Progenitor cell of endocrine pancreas (in vitro differentiated cells): Measurements from ENCODE around the gene RSPH1. TPM values are rescaled to one million over a fixed set of nuclear protein-coding genes. Genes with fewer than 3 reads are reported as not detected.
"Not testable (repeated sequence)": the region's sequence is repeated elsewhere in the genome, so short reads cannot be mapped to it uniquely, and the experiment has no call there.

Source experiments
- DNase-seq: peaks from one replicate; pipeline ENCODE4 v3.0.0; 2021; ENCODE audit warnings: low spot score; ENCODE audit not compliant: unreplicated experiment
- H3K27ac Mint-ChIP-seq: 2 replicates; pipeline ENCODE4 v1.8.0; 2021; ENCODE audit warnings: mild to moderate bottlenecking, moderate library complexity, mixed read lengths
- H3K27me3 Mint-ChIP-seq: 2 replicates; pipeline ENCODE4 v1.8.0; 2021; ENCODE audit warnings: mixed read lengths
- H3K36me3 Mint-ChIP-seq: 2 replicates; pipeline ENCODE4 v1.8.0; 2022; ENCODE audit warnings: mixed read lengths; ENCODE audit not compliant: insufficient read depth
- H3K4me1 Mint-ChIP-seq: 2 replicates; pipeline ENCODE4 v1.8.0; 2021; ENCODE audit warnings: low read depth, mixed read lengths
- H3K4me3 Mint-ChIP-seq: 2 replicates; pipeline ENCODE4 v1.8.0; 2021; ENCODE audit warnings: low read depth, mild to moderate bottlenecking, moderate library complexity, mixed read lengths
- H3K9me3 Mint-ChIP-seq: 2 replicates; pipeline ENCODE4 v1.8.0; 2021; ENCODE audit warnings: low read depth, mixed read lengths
- total RNA-seq: library from RNA; stranded (reverse); gene quantifications from 2 replicates; pipeline ENCODE4 v1.2.1, GENCODE V29; 2021
- TF ChIP-seq, protein P1 (sequence below): fragments of 200-600 bp; sonication (generic); IDR thresholded peaks from one replicate; pipeline ENCODE4 v1.5.0; 2021; ENCODE audit warnings: antibody characterized with exemption, mild to moderate bottlenecking; ENCODE audit not compliant: unreplicated experiment

RSPH1 gene
- total RNA-seq, 1 donor from 2014 or later = 7.1 TPM

DNA sequence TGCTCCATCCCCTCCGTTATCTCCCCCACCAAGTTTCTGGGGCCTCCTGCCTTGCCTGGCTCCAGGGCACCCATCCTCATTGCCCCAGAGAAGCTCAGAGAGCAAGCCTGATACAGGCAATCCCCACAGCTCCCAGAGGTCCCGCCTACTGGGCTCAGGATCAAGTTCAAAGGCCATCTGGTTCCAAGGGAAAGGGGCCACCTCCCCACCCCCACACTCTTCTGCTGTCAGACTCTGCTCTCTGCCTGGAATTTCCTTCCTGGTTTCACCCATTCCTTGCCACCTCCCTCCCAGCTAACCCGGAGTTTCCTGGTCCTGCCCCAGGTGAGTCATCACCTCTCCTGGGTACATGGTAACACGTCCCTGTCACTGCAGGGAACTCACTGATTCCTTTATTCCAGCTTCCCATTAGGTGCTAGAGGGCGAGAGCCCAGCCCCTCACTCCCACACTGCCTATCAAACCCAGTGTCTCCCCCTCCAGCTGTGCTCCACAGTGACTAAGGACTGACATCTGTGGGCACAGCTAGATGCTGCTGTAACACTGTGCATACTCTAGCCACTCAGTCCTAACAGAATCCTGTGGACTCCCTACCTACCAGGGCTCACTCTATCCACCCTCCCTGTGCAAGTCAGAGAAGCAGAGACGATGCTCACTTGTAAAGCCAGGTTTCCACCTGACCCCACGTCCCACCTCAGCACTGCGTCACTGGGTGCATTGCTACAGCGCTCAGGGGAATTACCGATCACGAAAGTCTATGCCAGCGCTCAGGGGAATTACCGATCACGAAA is 21.8 kb downstream of the RSPH1 start:
- DNase-seq = no peak
- Mint-ChIP-seq H3K9me3 (no peaks in the 10 kb centered on the region), H3K27ac (peak overlapping the region; percentile 55)

DNA sequence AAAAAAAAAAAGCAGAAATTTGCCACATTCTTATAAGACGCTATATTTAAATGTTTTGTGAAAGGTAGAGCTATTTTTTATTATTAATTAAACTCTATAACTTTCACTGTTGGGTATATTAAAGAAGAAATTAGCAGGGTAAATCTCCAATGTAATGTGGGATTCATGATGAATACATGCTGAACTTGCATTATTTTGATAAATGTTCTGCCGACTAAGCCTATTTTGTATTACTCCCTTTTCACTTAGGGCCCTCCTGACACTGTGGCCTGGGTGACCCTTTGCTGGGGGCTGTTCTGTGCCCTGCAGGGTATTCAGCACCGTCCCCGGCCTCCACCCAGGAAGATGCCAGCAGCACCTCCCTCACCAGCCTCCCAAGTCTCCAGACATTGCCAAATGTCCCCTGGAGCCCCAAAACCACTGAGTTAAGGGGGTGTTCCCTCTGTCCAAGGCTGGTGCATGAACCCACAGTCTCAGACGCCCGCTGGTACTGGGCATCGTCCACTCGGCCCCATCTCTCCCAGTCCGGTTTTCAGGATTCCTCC is 22.5 kb downstream of the RSPH1 start:
- H3K4me1 Mint-ChIP-seq = peaks cover 9% of the 10 kb centered on the region
- DNase-seq = no peak
- no peak overlapping the region for H3K27ac Mint-ChIP-seq
- H3K27me3 Mint-ChIP-seq = no peaks in the 10 kb centered on the region
- TF ChIP-seq, protein P1, sequence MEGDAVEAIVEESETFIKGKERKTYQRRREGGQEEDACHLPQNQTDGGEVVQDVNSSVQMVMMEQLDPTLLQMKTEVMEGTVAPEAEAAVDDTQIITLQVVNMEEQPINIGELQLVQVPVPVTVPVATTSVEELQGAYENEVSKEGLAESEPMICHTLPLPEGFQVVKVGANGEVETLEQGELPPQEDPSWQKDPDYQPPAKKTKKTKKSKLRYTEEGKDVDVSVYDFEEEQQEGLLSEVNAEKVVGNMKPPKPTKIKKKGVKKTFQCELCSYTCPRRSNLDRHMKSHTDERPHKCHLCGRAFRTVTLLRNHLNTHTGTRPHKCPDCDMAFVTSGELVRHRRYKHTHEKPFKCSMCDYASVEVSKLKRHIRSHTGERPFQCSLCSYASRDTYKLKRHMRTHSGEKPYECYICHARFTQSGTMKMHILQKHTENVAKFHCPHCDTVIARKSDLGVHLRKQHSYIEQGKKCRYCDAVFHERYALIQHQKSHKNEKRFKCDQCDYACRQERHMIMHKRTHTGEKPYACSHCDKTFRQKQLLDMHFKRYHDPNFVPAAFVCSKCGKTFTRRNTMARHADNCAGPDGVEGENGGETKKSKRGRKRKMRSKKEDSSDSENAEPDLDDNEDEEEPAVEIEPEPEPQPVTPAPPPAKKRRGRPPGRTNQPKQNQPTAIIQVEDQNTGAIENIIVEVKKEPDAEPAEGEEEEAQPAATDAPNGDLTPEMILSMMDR = no peak
- H3K4me3 Mint-ChIP-seq = no peak overlapping the region
- no peaks in the 10 kb centered on the region for H3K9me3 Mint-ChIP-seq
- no peaks in the 10 kb centered on the region for H3K36me3 Mint-ChIP-seq

More for the DNA sequence above, 21.8 kb downstream of the RSPH1 start:
- Mint-ChIP-seq H3K36me3 (no peaks in the 10 kb centered on the region), H3K27me3 (no peaks in the 10 kb centered on the region), H3K4me3 (no peak overlapping the region), H3K4me1 (peaks cover 9% of the 10 kb centered on the region)
- TF ChIP-seq, protein P1 = no peak

DNA sequence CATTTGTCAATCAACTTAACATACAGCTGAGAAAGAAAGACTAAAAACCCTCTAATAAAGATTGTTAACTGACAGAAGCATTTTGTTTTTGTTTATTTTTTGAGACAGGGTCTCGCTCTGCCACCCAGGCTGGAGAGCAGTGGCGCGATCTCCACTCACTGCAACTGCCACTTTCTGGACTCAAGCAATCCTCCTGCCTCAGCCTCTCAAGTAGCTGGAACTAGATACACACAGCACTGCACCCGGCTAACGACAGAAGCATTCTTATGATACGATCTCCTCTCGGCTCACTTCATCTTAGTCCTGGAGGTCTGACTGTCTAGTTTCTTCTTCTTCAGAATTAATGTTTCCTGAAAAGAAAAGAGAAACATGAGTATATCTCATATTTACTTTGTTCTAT is 23.5 kb downstream of the RSPH1 start:
- Mint-ChIP-seq H3K9me3 (no peaks in the 10 kb centered on the region), H3K36me3 (no peaks in the 10 kb centered on the region), H3K27me3 (no peaks in the 10 kb centered on the region), H3K27ac (no peak overlapping the region), H3K4me1 (peaks cover 12% of the 10 kb centered on the region), H3K4me3 (no peak overlapping the region)
- TF ChIP-seq, protein P1 = no peak
- DNase-seq = no peak

DNA sequence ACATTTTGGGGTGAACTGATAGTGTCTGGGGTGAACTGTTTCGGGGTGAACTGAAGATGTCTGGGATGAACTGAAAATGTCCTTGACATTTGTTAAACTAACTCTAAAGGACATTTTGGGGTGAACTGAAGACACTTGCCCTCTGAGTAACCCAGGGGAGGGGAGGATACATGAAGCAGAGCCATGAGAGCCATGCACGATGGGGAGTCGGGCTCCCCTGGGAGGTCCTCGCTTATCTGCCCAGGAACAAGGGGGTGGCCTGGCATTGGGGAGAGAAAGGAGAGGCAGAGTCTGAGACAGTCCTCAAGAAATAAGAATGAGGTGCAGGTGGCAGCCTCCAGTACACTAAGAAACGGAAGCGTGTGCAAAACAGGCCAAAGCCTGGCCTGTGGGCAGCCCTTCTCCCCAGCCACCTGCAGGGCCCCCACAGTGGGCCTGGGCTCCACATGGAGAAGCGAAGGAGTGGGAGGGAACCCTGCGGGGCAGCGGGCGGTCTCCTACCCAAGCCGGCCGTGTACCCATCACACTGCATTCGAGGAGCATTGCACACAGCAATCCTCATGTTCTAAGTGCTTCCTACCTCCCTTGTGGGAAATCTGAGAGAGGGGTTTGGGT is 24.2 kb downstream of the RSPH1 start:
- Mint-ChIP-seq H3K4me3 (no peak overlapping the region), H3K36me3 (no peaks in the 10 kb centered on the region), H3K4me1 (peaks cover 19% of the 10 kb centered on the region), H3K9me3 (no peaks in the 10 kb centered on the region), H3K27me3 (no peaks in the 10 kb centered on the region), H3K27ac (no peak overlapping the region)
- TF ChIP-seq, protein P1 = no peak
- DNase-seq = no peak

GRCh38 chr21:42471206-42471605 is 24.8 kb downstream of the RSPH1 start:
- peaks cover 20% of the 10 kb centered on the region for H3K4me1 Mint-ChIP-seq
- H3K4me3 Mint-ChIP-seq = no peak overlapping the region
- no peaks in the 10 kb centered on the region for H3K9me3 Mint-ChIP-seq
- H3K36me3 Mint-ChIP-seq = no peaks in the 10 kb centered on the region
- peak overlapping the region; percentile 29 for H3K27ac Mint-ChIP-seq
- DNase-seq = no peak
- H3K27me3 Mint-ChIP-seq = no peaks in the 10 kb centered on the region
- TF ChIP-seq, protein P1 = no peak

- H3K9me3 Mint-ChIP-seq, H3K27me3 Mint-ChIP-seq, H3K4me3 Mint-ChIP-seq, H3K36me3 Mint-ChIP-seq, H3K27ac Mint-ChIP-seq, DNase-seq: not testable (repeated sequence)
- peaks cover 28% of the 10 kb centered on the region for H3K4me1 Mint-ChIP-seq
These were observed 26.3 kb downstream of the RSPH1 start for GRCh38 chr21:42469726-42470125.
